K562 (cell line): ENCODE results near the gene SEC11A. TPM values are rescaled to one million over a fixed set of nuclear protein-coding genes. Genes with fewer than 3 reads are reported as not detected.

Source experiments
- KLF13 ChIP-seq: fragments of 450-650 bp; IDR thresholded peaks from 2 replicates; pipeline ENCODE4 v1.6.1; 2016; ENCODE audit warnings: missing genetic modification characterization, low read depth, mild to moderate bottlenecking, missing compliant biosample characterization, moderate library complexity, borderline replicate concordance
- MECOM ChIP-seq: fragments of 250-450 bp; sonication (Bioruptor Pico); IDR thresholded peaks from 2 replicates; pipeline ENCODE4 v1.8.0; 2022; ENCODE audit warnings: inconsistent platforms
- MED1 ChIP-seq: sonication (generic); formaldehyde crosslinking; IDR thresholded peaks from 2 replicates; pipeline ENCODE4 v1.8.1; 2023; ENCODE audit warnings: missing genetic modification reagents, borderline replicate concordance
- NR2C1 ChIP-seq, 2 experiments: fragments of 450-650 bp; IDR thresholded peaks; 2 replicates each; pipeline ENCODE4 v1.6.1; 2017; ENCODE audit warnings: mild to moderate bottlenecking in 2 of 2, antibody characterized with exemption in 1 of 2, inconsistent platforms in 1 of 2, missing compliant biosample characterization in 1 of 2, missing genetic modification characterization in 1 of 2
- NR2C2 ChIP-seq, 2 experiments: fragments of 200-800 bp in 1 of 2; sonication (Bioruptor generic) in 1 of 2; sonication (generic) in 1 of 2; formaldehyde crosslinking in 1 of 2; IDR thresholded peaks; 2 replicates each; pipeline versions ENCODE4 v1.6.1 to v1.8.0; 2016 to 2022; ENCODE audit warnings: mild to moderate bottlenecking in 1 of 2, missing compliant biosample characterization in 1 of 2, missing genetic modification characterization in 1 of 2, missing genetic modification reagents in 1 of 2
- NR2F6 ChIP-seq: fragments of 450-650 bp; formaldehyde crosslinking; IDR thresholded peaks from 2 replicates; pipeline ENCODE4 v1.4.0; 2020; ENCODE audit warnings: mild to moderate bottlenecking
- RBM17 ChIP-seq: fragments of 200-400 bp; formaldehyde crosslinking; IDR thresholded peaks from 2 replicates; pipeline ENCODE4 v1.6.1; 2017; ENCODE audit warnings: low read depth, mild to moderate bottlenecking, low read length, borderline replicate concordance
- SMARCC2 ChIP-seq: fragments of 450-650 bp; IDR thresholded peaks from 2 replicates; pipeline ENCODE4 v1.6.1; 2017; ENCODE audit warnings: antibody characterized with exemption, moderate library complexity, mild to moderate bottlenecking, low read depth
- SRSF3 ChIP-seq: fragments of 200-400 bp; formaldehyde crosslinking; IDR thresholded peaks from 2 replicates; pipeline ENCODE4 v1.6.1; 2016; ENCODE audit warnings: mild to moderate bottlenecking, low read length, moderate library complexity; ENCODE audit not compliant: insufficient read depth
- ZNF507 ChIP-seq: conservative IDR thresholded peaks from 2 replicates; pipeline ENCODE4 v1.6.1; 2017; ENCODE audit warnings: missing genetic modification characterization, missing compliant biosample characterization
- polyA plus RNA-seq, 8 experiments: library from polyadenylated mRNA; depleted of rRNA in 4 of 8; stranded (reverse) in 5 of 8; unstranded in 3 of 8; fragments of >200 nt; fragmentation: Nextera tagmentation in 2 of 8; fragmentation: Illumina TruSeq in 1 of 8; extraction: Ambion mirVana in 2 of 8; extraction: Trizol in 1 of 8; gene quantifications; 2 replicates each; pipeline versions ENCODE4 v1.2.1 to v1.2.3, GENCODE V29; 2011 to 2014; ENCODE audit warnings: inconsistent platforms in 1 of 8, missing spikeins in 1 of 8
- total RNA-seq, 7 experiments: library from RNA; depleted of rRNA in 6 of 7; stranded (reverse); fragments of >200 nt in 6 of 7; fragmentation: Illumina TruSeq in 2 of 7; extraction: Trizol in 2 of 7; gene quantifications; 2 replicates each; pipeline versions ENCODE4 v1.2.1 to v1.2.3, GENCODE V29; 2011 to 2021; ENCODE audit warnings: low replicate concordance in 1 of 7
- TF ChIP-seq, protein P1 (sequence below): fragments of 450-650 bp; IDR thresholded peaks from 2 replicates; pipeline ENCODE4 v1.6.1; 2016; ENCODE audit warnings: mild to moderate bottlenecking, moderate library complexity
- TF ChIP-seq, protein P2 (sequence below): sonication (generic); formaldehyde crosslinking; IDR thresholded peaks from 2 replicates; pipeline ENCODE4 v1.8.1; 2023; ENCODE audit warnings: mild to moderate bottlenecking, missing genetic modification reagents

The SEC11A gene
- total and polyA plus RNA-seq, 9 of the 15 experiments (the other 6 are each of a cell fraction or from before 2014, with no cell fraction given): 175 to 310 (median 229) TPM

DNA sequence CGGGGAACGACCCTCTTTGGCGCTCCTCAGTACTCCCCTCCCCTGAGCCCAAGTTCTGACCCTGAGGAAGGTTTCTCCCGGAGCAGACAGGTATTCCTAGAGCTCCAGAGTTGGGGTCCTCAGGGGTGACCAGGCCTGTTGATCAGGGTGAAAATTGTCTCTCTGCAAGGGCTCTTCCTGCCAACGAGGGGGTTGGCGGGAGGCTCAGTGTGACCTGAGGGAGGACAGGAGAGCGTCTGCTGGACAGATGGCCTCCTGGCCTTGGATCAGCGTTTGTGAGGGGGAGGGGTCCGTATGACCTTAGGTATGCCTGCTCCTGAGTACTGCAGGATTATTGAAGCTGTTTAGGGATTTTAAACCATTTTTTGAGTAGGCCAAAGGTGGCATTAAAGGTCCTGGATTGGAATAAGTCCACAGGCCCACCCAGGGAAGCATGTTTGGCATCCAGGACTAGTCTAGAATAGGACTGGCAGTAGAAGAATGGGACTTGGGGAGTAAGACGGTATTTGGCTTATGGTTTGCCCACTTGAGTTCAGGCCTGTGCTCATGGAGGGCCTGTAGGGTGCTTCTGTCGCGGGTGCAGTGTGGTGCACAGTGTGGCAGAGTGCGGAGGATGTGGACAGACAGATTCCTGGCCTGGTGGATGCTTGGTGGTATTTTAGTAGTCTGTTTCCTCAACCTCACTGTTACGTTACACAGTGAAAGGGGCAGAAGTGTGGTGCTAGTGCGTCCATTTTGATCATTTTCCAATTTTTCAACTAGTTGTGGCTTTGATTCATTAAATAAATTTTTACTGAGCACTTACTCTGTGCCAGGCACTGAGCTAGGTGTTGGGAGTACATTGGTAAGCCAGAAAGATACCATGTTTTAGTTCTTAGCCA, 33.4 kb upstream of the SEC11A start (continued):
- TF ChIP-seq NR2F6 (CRISPR knock-in tag) (no peak), ZNF507 (tag) (no peak), MED1 (CRISPR knock-in tag) (no peak), KLF13 (tag) (no peak), NR2C2 (CRISPR knock-in tag; IDR thresholded peaks at IDR 0.05) (0 out of 2 replicates have a peak, but pooled peaks have one; percentile 42), NR2C2 (tag; IDR thresholded peaks at IDR 0.05) (no peak; the same call in 1 of the 2 replicates), MECOM (CRISPR knock-in tag) (0 out of 2 replicates have a peak, but pooled peaks have one; percentile 39), SMARCC2 (no peak), NR2C1 (IDR thresholded peaks at IDR 0.05) (no peak; the same call in 1 of the 2 replicates), NR2C1 (tag; IDR thresholded peaks at IDR 0.05) (no peak), SRSF3 (no peak), RBM17 (no peak)
- TF ChIP-seq, protein P1, sequence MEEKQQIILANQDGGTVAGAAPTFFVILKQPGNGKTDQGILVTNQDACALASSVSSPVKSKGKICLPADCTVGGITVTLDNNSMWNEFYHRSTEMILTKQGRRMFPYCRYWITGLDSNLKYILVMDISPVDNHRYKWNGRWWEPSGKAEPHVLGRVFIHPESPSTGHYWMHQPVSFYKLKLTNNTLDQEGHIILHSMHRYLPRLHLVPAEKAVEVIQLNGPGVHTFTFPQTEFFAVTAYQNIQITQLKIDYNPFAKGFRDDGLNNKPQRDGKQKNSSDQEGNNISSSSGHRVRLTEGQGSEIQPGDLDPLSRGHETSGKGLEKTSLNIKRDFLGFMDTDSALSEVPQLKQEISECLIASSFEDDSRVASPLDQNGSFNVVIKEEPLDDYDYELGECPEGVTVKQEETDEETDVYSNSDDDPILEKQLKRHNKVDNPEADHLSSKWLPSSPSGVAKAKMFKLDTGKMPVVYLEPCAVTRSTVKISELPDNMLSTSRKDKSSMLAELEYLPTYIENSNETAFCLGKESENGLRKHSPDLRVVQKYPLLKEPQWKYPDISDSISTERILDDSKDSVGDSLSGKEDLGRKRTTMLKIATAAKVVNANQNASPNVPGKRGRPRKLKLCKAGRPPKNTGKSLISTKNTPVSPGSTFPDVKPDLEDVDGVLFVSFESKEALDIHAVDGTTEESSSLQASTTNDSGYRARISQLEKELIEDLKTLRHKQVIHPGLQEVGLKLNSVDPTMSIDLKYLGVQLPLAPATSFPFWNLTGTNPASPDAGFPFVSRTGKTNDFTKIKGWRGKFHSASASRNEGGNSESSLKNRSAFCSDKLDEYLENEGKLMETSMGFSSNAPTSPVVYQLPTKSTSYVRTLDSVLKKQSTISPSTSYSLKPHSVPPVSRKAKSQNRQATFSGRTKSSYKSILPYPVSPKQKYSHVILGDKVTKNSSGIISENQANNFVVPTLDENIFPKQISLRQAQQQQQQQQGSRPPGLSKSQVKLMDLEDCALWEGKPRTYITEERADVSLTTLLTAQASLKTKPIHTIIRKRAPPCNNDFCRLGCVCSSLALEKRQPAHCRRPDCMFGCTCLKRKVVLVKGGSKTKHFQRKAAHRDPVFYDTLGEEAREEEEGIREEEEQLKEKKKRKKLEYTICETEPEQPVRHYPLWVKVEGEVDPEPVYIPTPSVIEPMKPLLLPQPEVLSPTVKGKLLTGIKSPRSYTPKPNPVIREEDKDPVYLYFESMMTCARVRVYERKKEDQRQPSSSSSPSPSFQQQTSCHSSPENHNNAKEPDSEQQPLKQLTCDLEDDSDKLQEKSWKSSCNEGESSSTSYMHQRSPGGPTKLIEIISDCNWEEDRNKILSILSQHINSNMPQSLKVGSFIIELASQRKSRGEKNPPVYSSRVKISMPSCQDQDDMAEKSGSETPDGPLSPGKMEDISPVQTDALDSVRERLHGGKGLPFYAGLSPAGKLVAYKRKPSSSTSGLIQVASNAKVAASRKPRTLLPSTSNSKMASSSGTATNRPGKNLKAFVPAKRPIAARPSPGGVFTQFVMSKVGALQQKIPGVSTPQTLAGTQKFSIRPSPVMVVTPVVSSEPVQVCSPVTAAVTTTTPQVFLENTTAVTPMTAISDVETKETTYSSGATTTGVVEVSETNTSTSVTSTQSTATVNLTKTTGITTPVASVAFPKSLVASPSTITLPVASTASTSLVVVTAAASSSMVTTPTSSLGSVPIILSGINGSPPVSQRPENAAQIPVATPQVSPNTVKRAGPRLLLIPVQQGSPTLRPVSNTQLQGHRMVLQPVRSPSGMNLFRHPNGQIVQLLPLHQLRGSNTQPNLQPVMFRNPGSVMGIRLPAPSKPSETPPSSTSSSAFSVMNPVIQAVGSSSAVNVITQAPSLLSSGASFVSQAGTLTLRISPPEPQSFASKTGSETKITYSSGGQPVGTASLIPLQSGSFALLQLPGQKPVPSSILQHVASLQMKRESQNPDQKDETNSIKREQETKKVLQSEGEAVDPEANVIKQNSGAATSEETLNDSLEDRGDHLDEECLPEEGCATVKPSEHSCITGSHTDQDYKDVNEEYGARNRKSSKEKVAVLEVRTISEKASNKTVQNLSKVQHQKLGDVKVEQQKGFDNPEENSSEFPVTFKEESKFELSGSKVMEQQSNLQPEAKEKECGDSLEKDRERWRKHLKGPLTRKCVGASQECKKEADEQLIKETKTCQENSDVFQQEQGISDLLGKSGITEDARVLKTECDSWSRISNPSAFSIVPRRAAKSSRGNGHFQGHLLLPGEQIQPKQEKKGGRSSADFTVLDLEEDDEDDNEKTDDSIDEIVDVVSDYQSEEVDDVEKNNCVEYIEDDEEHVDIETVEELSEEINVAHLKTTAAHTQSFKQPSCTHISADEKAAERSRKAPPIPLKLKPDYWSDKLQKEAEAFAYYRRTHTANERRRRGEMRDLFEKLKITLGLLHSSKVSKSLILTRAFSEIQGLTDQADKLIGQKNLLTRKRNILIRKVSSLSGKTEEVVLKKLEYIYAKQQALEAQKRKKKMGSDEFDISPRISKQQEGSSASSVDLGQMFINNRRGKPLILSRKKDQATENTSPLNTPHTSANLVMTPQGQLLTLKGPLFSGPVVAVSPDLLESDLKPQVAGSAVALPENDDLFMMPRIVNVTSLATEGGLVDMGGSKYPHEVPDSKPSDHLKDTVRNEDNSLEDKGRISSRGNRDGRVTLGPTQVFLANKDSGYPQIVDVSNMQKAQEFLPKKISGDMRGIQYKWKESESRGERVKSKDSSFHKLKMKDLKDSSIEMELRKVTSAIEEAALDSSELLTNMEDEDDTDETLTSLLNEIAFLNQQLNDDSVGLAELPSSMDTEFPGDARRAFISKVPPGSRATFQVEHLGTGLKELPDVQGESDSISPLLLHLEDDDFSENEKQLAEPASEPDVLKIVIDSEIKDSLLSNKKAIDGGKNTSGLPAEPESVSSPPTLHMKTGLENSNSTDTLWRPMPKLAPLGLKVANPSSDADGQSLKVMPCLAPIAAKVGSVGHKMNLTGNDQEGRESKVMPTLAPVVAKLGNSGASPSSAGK: no peak
- TF ChIP-seq, protein P2, sequence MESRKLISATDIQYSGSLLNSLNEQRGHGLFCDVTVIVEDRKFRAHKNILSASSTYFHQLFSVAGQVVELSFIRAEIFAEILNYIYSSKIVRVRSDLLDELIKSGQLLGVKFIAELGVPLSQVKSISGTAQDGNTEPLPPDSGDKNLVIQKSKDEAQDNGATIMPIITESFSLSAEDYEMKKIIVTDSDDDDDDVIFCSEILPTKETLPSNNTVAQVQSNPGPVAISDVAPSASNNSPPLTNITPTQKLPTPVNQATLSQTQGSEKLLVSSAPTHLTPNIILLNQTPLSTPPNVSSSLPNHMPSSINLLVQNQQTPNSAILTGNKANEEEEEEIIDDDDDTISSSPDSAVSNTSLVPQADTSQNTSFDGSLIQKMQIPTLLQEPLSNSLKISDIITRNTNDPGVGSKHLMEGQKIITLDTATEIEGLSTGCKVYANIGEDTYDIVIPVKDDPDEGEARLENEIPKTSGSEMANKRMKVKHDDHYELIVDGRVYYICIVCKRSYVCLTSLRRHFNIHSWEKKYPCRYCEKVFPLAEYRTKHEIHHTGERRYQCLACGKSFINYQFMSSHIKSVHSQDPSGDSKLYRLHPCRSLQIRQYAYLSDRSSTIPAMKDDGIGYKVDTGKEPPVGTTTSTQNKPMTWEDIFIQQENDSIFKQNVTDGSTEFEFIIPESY (CRISPR knock-in tag): peak; percentile 31; the same call in 1 of the 2 replicates
